GM18517 (cell line): ENCODE measurements around the gene DUSP19.

Experiments
- ATAC-seq: cut with Tn5 transposase; IDR thresholded peaks from one replicate; pipeline ENCODE4 v1.9.1; 2021; ENCODE audit warnings: mild to moderate bottlenecking, moderate library complexity; ENCODE audit not compliant: unreplicated experiment

DUSP19 gene

GRCh38 chr2:183063083-183063482 is 15.5 kb upstream of the DUSP19 start:
- peak; percentile 83 for ATAC-seq

- ATAC-seq, result no peak
Observed at GRCh38 chr2:183068561-183068960, 10.0 kb upstream of the DUSP19 start.

- ATAC-seq, result no peak
Observed at GRCh38 chr2:183069174-183069573, 9.4 kb upstream of the DUSP19 start.

- ATAC-seq, result no peak
Observed at GRCh38 chr2:183070942-183071844, 7.4 kb upstream of the DUSP19 start.

- ATAC-seq, result no peak
Observed at GRCh38 chr2:183072177-183072576, 6.4 kb upstream of the DUSP19 start.

GRCh38 chr2:183078163-183078463 is 434 bp upstream of the DUSP19 start:
- peak; percentile 18 for ATAC-seq

GRCh38 chr2:183079139-183079775 is 710 bp downstream of the DUSP19 start:
- peak; percentile 40 for ATAC-seq

GRCh38 chr2:183081911-183082310 is 3.4 kb downstream of the DUSP19 start:
- ATAC-seq, result no peak

- ATAC-seq, result no peak
Observed at GRCh38 chr2:183088061-183088460, 9.5 kb downstream of the DUSP19 start.

GRCh38 chr2:183089192-183089851 is 10.8 kb downstream of the DUSP19 start:
- ATAC-seq, result peak; percentile 51

GRCh38 chr2:183091318-183091953 is 12.9 kb downstream of the DUSP19 start:
- ATAC-seq, result no peak

GRCh38 chr2:183091954-183092345 is 13.4 kb downstream of the DUSP19 start:
- no peak for ATAC-seq

GRCh38 chr2:183093857-183094657 is 15.5 kb downstream of the DUSP19 start:
- peak; percentile 89 for ATAC-seq

- ATAC-seq, result no peak
Observed at GRCh38 chr2:183105402-183106134, 27.0 kb downstream of the DUSP19 start.

- ATAC-seq, result no peak
Observed at GRCh38 chr2:183112577-183112976, 34.0 kb downstream of the DUSP19 start.

- ATAC-seq, result no peak
Observed at GRCh38 chr2:183113630-183114029, 35.1 kb downstream of the DUSP19 start.

- no peak for ATAC-seq
Observed at GRCh38 chr2:183117226-183117625, 38.7 kb downstream of the DUSP19 start.

- no peak for ATAC-seq
Observed at GRCh38 chr2:183123117-183123958, 44.8 kb downstream of the DUSP19 start.

GRCh38 chr2:183123959-183124221 is 45.3 kb downstream of the DUSP19 start:
- ATAC-seq, result peak; percentile 37
